GM23338 (cell line): Measurements from ENCODE around the gene PRKD1. TPM values are rescaled to one million over a fixed set of nuclear protein-coding genes. Genes with fewer than 3 reads are reported as not detected.

Experiments used
- ATAC-seq: fragments of 200-7000 bp; cut with Tn5 transposase; 3 replicates; pipeline ENCODE4 v1.9.1; 2020
- DNase-seq: peaks from one replicate; pipeline ENCODE4 v3.0.0-alpha.2; 2015; ENCODE audit warnings: low spot score
- H2AFZ ChIP-seq: fragments of 200-600 bp; sonication (generic); 2 replicates; pipeline ENCODE4 v1.8.0; 2016; ENCODE audit warnings: antibody characterized with exemption, mild to moderate bottlenecking, moderate library complexity
- H3F3A ChIP-seq: fragments of 200-600 bp; sonication (generic); replicated peaks from 2 replicates; pipeline ENCODE4 v1.8.0; 2017; ENCODE audit warnings: antibody characterized with exemption, mixed run types, low read depth
- H3K27ac ChIP-seq: fragments of 200-600 bp; sonication (generic); 2 replicates; pipeline ENCODE4 v1.6.1; 2016; ENCODE audit warnings: low read depth
- H3K27me3 ChIP-seq: fragments of 200-600 bp; sonication (generic); 2 replicates; pipeline ENCODE4 v1.8.0; 2016; ENCODE audit warnings: mild to moderate bottlenecking, mixed run types, moderate library complexity; ENCODE audit not compliant: insufficient read depth
- H3K36me3 ChIP-seq: fragments of 200-600 bp; sonication (generic); 2 replicates; pipeline ENCODE4 v1.8.0; 2016; ENCODE audit warnings: mild to moderate bottlenecking; ENCODE audit not compliant: insufficient read depth
- H3K4me1 ChIP-seq: fragments of 200-600 bp; sonication (generic); 2 replicates; pipeline ENCODE4 v1.8.0; 2016; ENCODE audit warnings: mild to moderate bottlenecking, moderate library complexity; ENCODE audit not compliant: insufficient read depth
- H3K4me2 ChIP-seq: fragments of 200-600 bp; sonication (generic); 2 replicates; pipeline ENCODE4 v1.7.1; 2017; ENCODE audit warnings: mixed run types
- H3K4me3 ChIP-seq: fragments of 200-600 bp; sonication (generic); 2 replicates; pipeline ENCODE4 v1.6.1; 2016; ENCODE audit warnings: mixed run types
- H3K79me2 ChIP-seq: fragments of 200-600 bp; sonication (generic); replicated peaks from 2 replicates; pipeline ENCODE4 v1.8.0; 2017; ENCODE audit warnings: mild to moderate bottlenecking; ENCODE audit not compliant: insufficient read depth
- H3K9me2 ChIP-seq: fragments of 200-600 bp; sonication (generic); 2 replicates; pipeline ENCODE4 v1.8.0; 2017; ENCODE audit not compliant: insufficient read depth
- H4K20me1 ChIP-seq: fragments of 200-600 bp; sonication (generic); replicated peaks from 2 replicates; pipeline ENCODE4 v1.8.0; 2017; ENCODE audit warnings: mild to moderate bottlenecking; ENCODE audit not compliant: insufficient read depth
- H3K27ac Mint-ChIP-seq: 2 replicates; pipeline ENCODE4 v1.8.0; 2020; ENCODE audit warnings: inconsistent platforms, mild to moderate bottlenecking, moderate library complexity, mixed read lengths
- H3K27me3 Mint-ChIP-seq: 3 replicates; pipeline ENCODE4 v1.8.0; 2022; ENCODE audit warnings: low read depth, mild to moderate bottlenecking, moderate library complexity, mixed read lengths, inconsistent platforms; ENCODE audit not compliant: insufficient read depth, poor library complexity
- H3K36me3 Mint-ChIP-seq: 3 replicates; pipeline ENCODE4 v1.8.0; 2021; ENCODE audit warnings: low read depth, mild to moderate bottlenecking, inconsistent platforms, moderate library complexity, mixed read lengths
- H3K4me1 Mint-ChIP-seq: 3 replicates; pipeline ENCODE4 v1.8.0; 2020; ENCODE audit warnings: mild to moderate bottlenecking, inconsistent platforms, mixed read lengths
- H3K4me3 Mint-ChIP-seq: 3 replicates; pipeline ENCODE4 v1.8.0; 2021; ENCODE audit warnings: moderate library complexity, mild to moderate bottlenecking, inconsistent platforms, mixed read lengths
- H3K9me3 Mint-ChIP-seq: 3 replicates; pipeline ENCODE4 v1.8.0; 2020; ENCODE audit warnings: moderate library complexity, mild to moderate bottlenecking, inconsistent platforms, mixed read lengths
- CREB1 ChIP-seq: fragments of 250-450 bp; sonication (Bioruptor Pico); IDR thresholded peaks from 2 replicates; pipeline ENCODE4 v1.5.0; 2020; ENCODE audit warnings: low read depth, mild to moderate bottlenecking, moderate library complexity
- CTCF ChIP-seq, 2 experiments: fragments of 200-600 bp in 1 of 2; sonication (generic) in 1 of 2; conservative IDR thresholded peaks; 2 replicates each; pipeline versions ENCODE4 v1.5.1 to v1.6.1; 2016 to 2017; ENCODE audit warnings: antibody characterized with exemption in 2 of 2, low read depth in 2 of 2, mild to moderate bottlenecking in 2 of 2, moderate library complexity in 1 of 2
- EZH2 ChIP-seq: fragments of 200-600 bp; sonication (generic); IDR thresholded peaks from one replicate; pipeline ENCODE4 v1.8.0; 2017; ENCODE audit warnings: antibody characterized with exemption, mild to moderate bottlenecking, low read depth; ENCODE audit not compliant: unreplicated experiment
- EZH2phosphoT487 ChIP-seq: fragments of 200-600 bp; sonication (generic); IDR thresholded peaks from one replicate; pipeline ENCODE4 v1.8.1; 2018; ENCODE audit warnings: antibody characterized with exemption; ENCODE audit not compliant: unreplicated experiment
- JUNB ChIP-seq: IDR thresholded peaks from one replicate; pipeline ENCODE4 v1.6.1; 2016; ENCODE audit warnings: antibody characterized with exemption; ENCODE audit not compliant: unreplicated experiment
- POLR2AphosphoS5 ChIP-seq: IDR thresholded peaks from 2 replicates; pipeline ENCODE4 v1.6.1; 2016; ENCODE audit warnings: antibody characterized with exemption, low read depth
- STAT1 ChIP-seq: IDR thresholded peaks from one replicate; pipeline ENCODE4 v1.6.1; 2016; ENCODE audit warnings: antibody characterized with exemption; ENCODE audit not compliant: unreplicated experiment
- ZNF114 ChIP-seq: fragments of 250-450 bp; sonication (Bioruptor Pico); IDR thresholded peaks from 2 replicates; pipeline ENCODE4 v1.5.0; 2020; ENCODE audit warnings: mild to moderate bottlenecking, moderate library complexity
- ZNF331 ChIP-seq: fragments of 250-450 bp; sonication (Bioruptor Pico); IDR thresholded peaks from 2 replicates; pipeline ENCODE4 v1.5.0; 2020; ENCODE audit warnings: low read depth, mild to moderate bottlenecking, moderate library complexity
- polyA plus RNA-seq: library from polyadenylated mRNA; unstranded; fragments of >200 nt; fragmentation: Nextera tagmentation; extraction: Ambion mirVana; gene quantifications from 2 replicates; pipeline ENCODE4 v1.2.1, GENCODE V29; 2016
- total RNA-seq: library from RNA; depleted of rRNA; stranded (reverse); fragments of >200 nt; shearing (Covaris generic); gene quantifications from 2 replicates; pipeline ENCODE4 v1.2.3, GENCODE V29; 2014
- TF ChIP-seq, protein P1 (sequence below): IDR thresholded peaks from one replicate; pipeline ENCODE4 v1.6.1; 2018; ENCODE audit warnings: antibody characterized with exemption; ENCODE audit not compliant: unreplicated experiment
- TF ChIP-seq, protein P2 (sequence below): fragments of 250-450 bp; sonication (Bioruptor Pico); IDR thresholded peaks from 2 replicates; pipeline ENCODE4 v1.5.0; 2020; ENCODE audit warnings: mild to moderate bottlenecking, moderate library complexity

PRKD1 gene
- total and polyA plus RNA-seq, 2 experiments from 2014 or later: 3.1 to 9.7 TPM

GRCh38 chr14:29741909-29742401, 185.7 kb downstream of the PRKD1 start (continued):
- TF ChIP-seq CREB1 (CRISPR knock-in tag): no peak
- no peak for TF ChIP-seq EZH2phosphoT487
- TF ChIP-seq, protein P1, sequence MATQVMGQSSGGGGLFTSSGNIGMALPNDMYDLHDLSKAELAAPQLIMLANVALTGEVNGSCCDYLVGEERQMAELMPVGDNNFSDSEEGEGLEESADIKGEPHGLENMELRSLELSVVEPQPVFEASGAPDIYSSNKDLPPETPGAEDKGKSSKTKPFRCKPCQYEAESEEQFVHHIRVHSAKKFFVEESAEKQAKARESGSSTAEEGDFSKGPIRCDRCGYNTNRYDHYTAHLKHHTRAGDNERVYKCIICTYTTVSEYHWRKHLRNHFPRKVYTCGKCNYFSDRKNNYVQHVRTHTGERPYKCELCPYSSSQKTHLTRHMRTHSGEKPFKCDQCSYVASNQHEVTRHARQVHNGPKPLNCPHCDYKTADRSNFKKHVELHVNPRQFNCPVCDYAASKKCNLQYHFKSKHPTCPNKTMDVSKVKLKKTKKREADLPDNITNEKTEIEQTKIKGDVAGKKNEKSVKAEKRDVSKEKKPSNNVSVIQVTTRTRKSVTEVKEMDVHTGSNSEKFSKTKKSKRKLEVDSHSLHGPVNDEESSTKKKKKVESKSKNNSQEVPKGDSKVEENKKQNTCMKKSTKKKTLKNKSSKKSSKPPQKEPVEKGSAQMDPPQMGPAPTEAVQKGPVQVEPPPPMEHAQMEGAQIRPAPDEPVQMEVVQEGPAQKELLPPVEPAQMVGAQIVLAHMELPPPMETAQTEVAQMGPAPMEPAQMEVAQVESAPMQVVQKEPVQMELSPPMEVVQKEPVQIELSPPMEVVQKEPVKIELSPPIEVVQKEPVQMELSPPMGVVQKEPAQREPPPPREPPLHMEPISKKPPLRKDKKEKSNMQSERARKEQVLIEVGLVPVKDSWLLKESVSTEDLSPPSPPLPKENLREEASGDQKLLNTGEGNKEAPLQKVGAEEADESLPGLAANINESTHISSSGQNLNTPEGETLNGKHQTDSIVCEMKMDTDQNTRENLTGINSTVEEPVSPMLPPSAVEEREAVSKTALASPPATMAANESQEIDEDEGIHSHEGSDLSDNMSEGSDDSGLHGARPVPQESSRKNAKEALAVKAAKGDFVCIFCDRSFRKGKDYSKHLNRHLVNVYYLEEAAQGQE: no peak
- no peak for TF ChIP-seq EZH2
- no peak for TF ChIP-seq ZNF331 (CRISPR knock-in tag)

- Mint-ChIP-seq H3K36me3 (no peaks in the 10 kb centered on the region), H3K27me3 (peaks cover 5% of the 10 kb centered on the region), H3K9me3 (no peaks in the 10 kb centered on the region), H3K27ac (no peak overlapping the region), H3K4me1 (peaks cover 20% of the 10 kb centered on the region), H3K4me3 (no peak overlapping the region)
- no peaks in the 10 kb centered on the region for H3K9me2 ChIP-seq
- no peaks in the 10 kb centered on the region for H3K36me3 ChIP-seq
- H3K4me3 ChIP-seq: no peak overlapping the region
- no peak overlapping the region for H3K27ac ChIP-seq
- no peak overlapping the region for H3K4me2 ChIP-seq
- H4K20me1 ChIP-seq: no peaks in the 10 kb centered on the region
- H3K79me2 ChIP-seq: no peaks in the 10 kb centered on the region
- no peak overlapping the region for H2AFZ ChIP-seq
- no peak for TF ChIP-seq CTCF (conservative IDR thresholded peaks at IDR 0.05; ENCODE audit: low read depth in 2 of 2)
- no peak for TF ChIP-seq JUNB
- no peak for TF ChIP-seq ZNF114
- TF ChIP-seq, protein P2, sequence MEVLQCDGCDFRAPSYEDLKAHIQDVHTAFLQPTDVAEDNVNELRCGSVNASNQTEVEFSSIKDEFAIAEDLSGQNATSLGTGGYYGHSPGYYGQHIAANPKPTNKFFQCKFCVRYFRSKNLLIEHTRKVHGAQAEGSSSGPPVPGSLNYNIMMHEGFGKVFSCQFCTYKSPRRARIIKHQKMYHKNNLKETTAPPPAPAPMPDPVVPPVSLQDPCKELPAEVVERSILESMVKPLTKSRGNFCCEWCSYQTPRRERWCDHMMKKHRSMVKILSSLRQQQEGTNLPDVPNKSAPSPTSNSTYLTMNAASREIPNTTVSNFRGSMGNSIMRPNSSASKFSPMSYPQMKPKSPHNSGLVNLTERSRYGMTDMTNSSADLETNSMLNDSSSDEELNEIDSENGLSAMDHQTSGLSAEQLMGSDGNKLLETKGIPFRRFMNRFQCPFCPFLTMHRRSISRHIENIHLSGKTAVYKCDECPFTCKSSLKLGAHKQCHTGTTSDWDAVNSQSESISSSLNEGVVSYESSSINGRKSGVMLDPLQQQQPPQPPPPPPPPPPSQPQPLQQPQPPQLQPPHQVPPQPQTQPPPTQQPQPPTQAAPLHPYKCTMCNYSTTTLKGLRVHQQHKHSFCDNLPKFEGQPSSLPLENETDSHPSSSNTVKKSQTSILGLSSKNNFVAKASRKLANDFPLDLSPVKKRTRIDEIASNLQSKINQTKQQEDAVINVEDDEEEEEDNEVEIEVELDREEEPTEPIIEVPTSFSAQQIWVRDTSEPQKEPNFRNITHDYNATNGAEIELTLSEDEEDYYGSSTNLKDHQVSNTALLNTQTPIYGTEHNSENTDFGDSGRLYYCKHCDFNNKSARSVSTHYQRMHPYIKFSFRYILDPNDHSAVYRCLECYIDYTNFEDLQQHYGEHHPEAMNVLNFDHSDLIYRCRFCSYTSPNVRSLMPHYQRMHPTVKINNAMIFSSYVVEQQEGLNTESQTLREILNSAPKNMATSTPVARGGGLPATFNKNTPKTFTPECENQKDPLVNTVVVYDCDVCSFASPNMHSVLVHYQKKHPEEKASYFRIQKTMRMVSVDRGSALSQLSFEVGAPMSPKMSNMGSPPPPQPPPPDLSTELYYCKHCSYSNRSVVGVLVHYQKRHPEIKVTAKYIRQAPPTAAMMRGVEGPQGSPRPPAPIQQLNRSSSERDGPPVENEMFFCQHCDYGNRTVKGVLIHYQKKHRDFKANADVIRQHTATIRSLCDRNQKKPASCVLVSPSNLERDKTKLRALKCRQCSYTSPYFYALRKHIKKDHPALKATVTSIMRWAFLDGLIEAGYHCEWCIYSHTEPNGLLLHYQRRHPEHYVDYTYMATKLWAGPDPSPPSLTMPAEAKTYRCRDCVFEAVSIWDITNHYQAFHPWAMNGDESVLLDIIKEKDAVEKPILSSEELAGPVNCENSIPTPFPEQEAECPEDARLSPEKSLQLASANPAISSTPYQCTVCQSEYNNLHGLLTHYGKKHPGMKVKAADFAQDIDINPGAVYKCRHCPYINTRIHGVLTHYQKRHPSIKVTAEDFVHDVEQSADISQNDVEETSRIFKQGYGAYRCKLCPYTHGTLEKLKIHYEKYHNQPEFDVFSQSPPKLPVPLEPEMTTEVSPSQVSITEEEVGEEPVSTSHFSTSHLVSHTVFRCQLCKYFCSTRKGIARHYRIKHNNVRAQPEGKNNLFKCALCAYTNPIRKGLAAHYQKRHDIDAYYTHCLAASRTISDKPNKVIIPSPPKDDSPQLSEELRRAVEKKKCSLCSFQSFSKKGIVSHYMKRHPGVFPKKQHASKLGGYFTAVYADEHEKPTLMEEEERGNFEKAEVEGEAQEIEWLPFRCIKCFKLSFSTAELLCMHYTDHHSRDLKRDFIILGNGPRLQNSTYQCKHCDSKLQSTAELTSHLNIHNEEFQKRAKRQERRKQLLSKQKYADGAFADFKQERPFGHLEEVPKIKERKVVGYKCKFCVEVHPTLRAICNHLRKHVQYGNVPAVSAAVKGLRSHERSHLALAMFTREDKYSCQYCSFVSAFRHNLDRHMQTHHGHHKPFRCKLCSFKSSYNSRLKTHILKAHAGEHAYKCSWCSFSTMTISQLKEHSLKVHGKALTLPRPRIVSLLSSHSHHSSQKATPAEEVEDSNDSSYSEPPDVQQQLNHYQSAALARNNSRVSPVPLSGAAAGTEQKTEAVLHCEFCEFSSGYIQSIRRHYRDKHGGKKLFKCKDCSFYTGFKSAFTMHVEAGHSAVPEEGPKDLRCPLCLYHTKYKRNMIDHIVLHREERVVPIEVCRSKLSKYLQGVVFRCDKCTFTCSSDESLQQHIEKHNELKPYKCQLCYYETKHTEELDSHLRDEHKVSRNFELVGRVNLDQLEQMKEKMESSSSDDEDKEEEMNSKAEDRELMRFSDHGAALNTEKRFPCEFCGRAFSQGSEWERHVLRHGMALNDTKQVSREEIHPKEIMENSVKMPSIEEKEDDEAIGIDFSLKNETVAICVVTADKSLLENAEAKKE (CRISPR knock-in tag): no peak
- TF ChIP-seq STAT1: no peak
- TF ChIP-seq POLR2AphosphoS5: no peak
- TF ChIP-seq EZH2: no peak
- H3K4me1 ChIP-seq: peaks cover 13% of the 10 kb centered on the region
- DNase-seq (no peak), ATAC-seq (no peak)
- no peaks in the 10 kb centered on the region for H3K27me3 ChIP-seq
- no peaks in the 10 kb centered on the region for H3F3A ChIP-seq
Observed at GRCh38 chr14:29740491-29740890, 187.2 kb downstream of the PRKD1 start.
